ENCODE measurements around the gene PARP3.
"Not testable (repeated sequence)": the region's sequence is repeated elsewhere in the genome, so short reads cannot be mapped to it uniquely, and the experiment has no call there.

The PARP3 gene
- 2.8 to 13.0 (median 8.1) reads per million in 18 experiments for total RNA-seq

GRCh38 chr3:51941798-51942602 lies at the start of gene PARP3, which contains the start of gene RRP9:
Gene PARP3 (plus strand): TSS chr3:51942363. CDS start chr3:51943356, 993 bp downstream.
Gene RRP9 (minus strand): TSS chr3:51941904. CDS start chr3:51941867, 37 bp downstream.
- DNase-seq = peak; percentile 100

GRCh38 chr3:51894391-51894790 lies 47.8 kb upstream of the PARP3 start:
- no peak for DNase-seq

- no peak for DNase-seq
These were observed 47.2 kb upstream of the PARP3 start for GRCh38 chr3:51894939-51895338.

GRCh38 chr3:51896607-51897305 lies 45.4 kb upstream of the PARP3 start:
- DNase-seq = no peak

GRCh38 chr3:51897391-51897790 lies 44.8 kb upstream of the PARP3 start:
- DNase-seq = no peak

- DNase-seq = not testable (repeated sequence)
These were observed 42.1 kb upstream of the PARP3 start for GRCh38 chr3:51900043-51900442.

GRCh38 chr3:51902361-51902760 lies 39.8 kb upstream of the PARP3 start:
- not testable (repeated sequence) for DNase-seq

- no peak for DNase-seq
These were observed 37.9 kb upstream of the PARP3 start for GRCh38 chr3:51904034-51904823.

GRCh38 chr3:51908026-51908425 lies 34.1 kb upstream of the PARP3 start:
- DNase-seq = no peak

- DNase-seq = no peak
These were observed 25.7 kb upstream of the PARP3 start for GRCh38 chr3:51916418-51916817.

GRCh38 chr3:51921081-51921578 lies 21.0 kb upstream of the PARP3 start:
- no peak for DNase-seq

- DNase-seq = no peak
These were observed 14.8 kb upstream of the PARP3 start for GRCh38 chr3:51927061-51927977.

GRCh38 chr3:51928438-51928837 lies 13.7 kb upstream of the PARP3 start:
- DNase-seq = no peak

GRCh38 chr3:51928981-51929380 lies 13.2 kb upstream of the PARP3 start:
- DNase-seq = not testable (repeated sequence)

GRCh38 chr3:51929420-51930003 lies 12.7 kb upstream of the PARP3 start:
- DNase-seq = peak; percentile 10 to 59

- no peak for DNase-seq
These were observed 11.7 kb upstream of the PARP3 start for GRCh38 chr3:51930439-51930838.

GRCh38 chr3:51931756-51932155 lies 10.4 kb upstream of the PARP3 start:
- DNase-seq = no peak

GRCh38 chr3:51932471-51933370 lies 9.4 kb upstream of the PARP3 start:
- no peak for DNase-seq

GRCh38 chr3:51933471-51934138 lies 8.6 kb upstream of the PARP3 start:
- DNase-seq = no peak
